Activated naive CD8-positive, alpha-beta T cell treated with anti-CD3 and anti-CD28 coated beads, Interleukin-2, amount 50 U/mL, for 24 hours (primary cell): ENCODE measurements around the gene WAPL.
A peak's percentile ranks its signal among the peaks of the same experiment; 100 is the strongest.
"Not testable (repeated sequence)": the region's sequence is repeated elsewhere in the genome, so short reads cannot be mapped to it uniquely, and the experiment has no call there.

Source experiments
- ATAC-seq: fragments of 150-1000 bp; cut with Tn5 transposase; one replicate; pipeline ENCODE4 v1.10.0; 2021
- DNase-seq: peaks from one replicate; pipeline ENCODE4 v3.0.0; 2021
- H3K27ac Mint-ChIP-seq: one replicate; pipeline ENCODE4 v1.8.0; 2021; ENCODE audit warnings: mild to moderate bottlenecking, mixed read lengths
- H3K27me3 Mint-ChIP-seq: one replicate; pipeline ENCODE4 v1.8.0; 2021; ENCODE audit warnings: mixed read lengths
- H3K36me3 Mint-ChIP-seq: one replicate; pipeline ENCODE4 v1.8.0; 2021; ENCODE audit warnings: low read depth, mixed read lengths
- H3K4me1 Mint-ChIP-seq: one replicate; pipeline ENCODE4 v1.8.0; 2021; ENCODE audit warnings: mixed read lengths
- H3K4me3 Mint-ChIP-seq: one replicate; pipeline ENCODE4 v1.8.0; 2021; ENCODE audit warnings: mild to moderate bottlenecking, moderate library complexity, mixed read lengths
- H3K9me3 Mint-ChIP-seq: one replicate; pipeline ENCODE4 v1.8.0; 2021; ENCODE audit warnings: mixed read lengths

The WAPL gene

GRCh38 chr10:86521678-86522509 is at the start of gene WAPL:
WAPL (minus strand) TSS chr10:86521792; CDS start chr10:86518069, 3,723 bp downstream.
- H3K4me3 Mint-ChIP-seq = peak within 1 kb of the TSS; percentile 89
- DNase-seq = peak; percentile 95
- H3K36me3 Mint-ChIP-seq = peaks cover 30% of the 10 kb centered on the region
- H3K27me3 Mint-ChIP-seq = no peaks in the 10 kb centered on the region
- peaks cover 65% of the 10 kb centered on the region for H3K4me1 Mint-ChIP-seq
- H3K9me3 Mint-ChIP-seq = no peaks in the 10 kb centered on the region
- peak within 1 kb of the TSS; percentile 89 for H3K27ac Mint-ChIP-seq
- peak; percentile 96 for ATAC-seq

GRCh38 chr10:86569335-86569734 is 47.7 kb upstream of the WAPL start:
- Mint-ChIP-seq H3K27me3 (peaks cover 2% of the 10 kb centered on the region), H3K36me3 (no peaks in the 10 kb centered on the region), H3K4me1 (no peaks in the 10 kb centered on the region), H3K4me3 (no peak overlapping the region), H3K9me3 (peaks cover 4% of the 10 kb centered on the region), H3K27ac (no peak overlapping the region)
- DNase-seq = no peak
- no peak for ATAC-seq

- DNase-seq, H3K27ac Mint-ChIP-seq, H3K4me3 Mint-ChIP-seq, H3K27me3 Mint-ChIP-seq, ATAC-seq, H3K36me3 Mint-ChIP-seq, H3K4me1 Mint-ChIP-seq, H3K9me3 Mint-ChIP-seq: not testable (repeated sequence)
Observed at GRCh38 chr10:86566518-86566917, 44.9 kb upstream of the WAPL start.

- not testable (repeated sequence) for H3K36me3 Mint-ChIP-seq, H3K4me3 Mint-ChIP-seq, H3K4me1 Mint-ChIP-seq, H3K9me3 Mint-ChIP-seq, ATAC-seq, DNase-seq, H3K27me3 Mint-ChIP-seq, H3K27ac Mint-ChIP-seq
Observed at GRCh38 chr10:86563338-86563737, 41.7 kb upstream of the WAPL start.

- not testable (repeated sequence) for H3K36me3 Mint-ChIP-seq, H3K27me3 Mint-ChIP-seq, H3K4me3 Mint-ChIP-seq, ATAC-seq, H3K9me3 Mint-ChIP-seq, H3K27ac Mint-ChIP-seq, H3K4me1 Mint-ChIP-seq, DNase-seq
Observed at GRCh38 chr10:86558695-86559094, 37.1 kb upstream of the WAPL start.

- Mint-ChIP-seq H3K4me3 (no peak overlapping the region), H3K36me3 (no peaks in the 10 kb centered on the region), H3K27me3 (peaks cover 2% of the 10 kb centered on the region), H3K9me3 (no peaks in the 10 kb centered on the region), H3K27ac (no peak overlapping the region), H3K4me1 (no peaks in the 10 kb centered on the region)
- DNase-seq = no peak
- no peak for ATAC-seq
Observed at GRCh38 chr10:86556933-86557649, 35.5 kb upstream of the WAPL start.

GRCh38 chr10:86556532-86556931 is 34.9 kb upstream of the WAPL start:
- H3K36me3 Mint-ChIP-seq = no peaks in the 10 kb centered on the region
- H3K4me3 Mint-ChIP-seq = no peak overlapping the region
- H3K27ac Mint-ChIP-seq = no peak overlapping the region
- no peak for ATAC-seq
- H3K27me3 Mint-ChIP-seq = peaks cover 2% of the 10 kb centered on the region
- H3K4me1 Mint-ChIP-seq = no peaks in the 10 kb centered on the region
- no peak for DNase-seq
- H3K9me3 Mint-ChIP-seq = no peaks in the 10 kb centered on the region

GRCh38 chr10:86553639-86554038 is 32.0 kb upstream of the WAPL start:
- H3K9me3 Mint-ChIP-seq = no peaks in the 10 kb centered on the region
- DNase-seq (no peak), ATAC-seq (no peak)
- H3K27me3 Mint-ChIP-seq = peaks cover 2% of the 10 kb centered on the region
- H3K27ac Mint-ChIP-seq = no peak overlapping the region
- no peaks in the 10 kb centered on the region for H3K4me1 Mint-ChIP-seq
- no peak overlapping the region for H3K4me3 Mint-ChIP-seq
- H3K36me3 Mint-ChIP-seq = no peaks in the 10 kb centered on the region

- Mint-ChIP-seq H3K9me3 (peaks cover 1% of the 10 kb centered on the region), H3K27me3 (peaks cover 2% of the 10 kb centered on the region), H3K36me3 (no peaks in the 10 kb centered on the region), H3K4me3 (no peak overlapping the region), H3K27ac (no peak overlapping the region), H3K4me1 (no peaks in the 10 kb centered on the region)
- no peak for ATAC-seq
- no peak for DNase-seq
Observed at GRCh38 chr10:86553213-86553612, 31.6 kb upstream of the WAPL start.

GRCh38 chr10:86547296-86547695 is 25.7 kb upstream of the WAPL start:
- ATAC-seq (no peak), DNase-seq (no peak)
- H3K27ac Mint-ChIP-seq = no peak overlapping the region
- H3K4me1 Mint-ChIP-seq = no peaks in the 10 kb centered on the region
- peaks cover 5% of the 10 kb centered on the region for H3K9me3 Mint-ChIP-seq
- no peaks in the 10 kb centered on the region for H3K36me3 Mint-ChIP-seq
- H3K27me3 Mint-ChIP-seq = no peaks in the 10 kb centered on the region
- H3K4me3 Mint-ChIP-seq = no peak overlapping the region

GRCh38 chr10:86545101-86545500 is 23.5 kb upstream of the WAPL start:
- no peaks in the 10 kb centered on the region for H3K4me1 Mint-ChIP-seq
- peaks cover 5% of the 10 kb centered on the region for H3K9me3 Mint-ChIP-seq
- DNase-seq (no peak), ATAC-seq (no peak)
- H3K27ac Mint-ChIP-seq = no peak overlapping the region
- no peak overlapping the region for H3K4me3 Mint-ChIP-seq
- no peaks in the 10 kb centered on the region for H3K27me3 Mint-ChIP-seq
- H3K36me3 Mint-ChIP-seq = no peaks in the 10 kb centered on the region

- no peaks in the 10 kb centered on the region for H3K27me3 Mint-ChIP-seq
Observed at GRCh38 chr10:86540016-86540415, 18.4 kb upstream of the WAPL start.

GRCh38 chr10:86538547-86538946 is 17.0 kb upstream of the WAPL start:
- Mint-ChIP-seq H3K4me3 (no peak overlapping the region), H3K9me3 (peaks cover 5% of the 10 kb centered on the region), H3K4me1 (peaks cover 17% of the 10 kb centered on the region), H3K27ac (no peak overlapping the region), H3K36me3 (peaks cover 2% of the 10 kb centered on the region), H3K27me3 (no peaks in the 10 kb centered on the region)
- no peak for DNase-seq
- no peak for ATAC-seq

More at GRCh38 chr10:86540016-86540415, 18.4 kb upstream of the WAPL start:
- Mint-ChIP-seq H3K9me3 (peaks cover 5% of the 10 kb centered on the region), H3K4me3 (no peak overlapping the region), H3K36me3 (peaks cover 2% of the 10 kb centered on the region), H3K4me1 (peaks cover 17% of the 10 kb centered on the region), H3K27ac (no peak overlapping the region)
- DNase-seq = no peak
- no peak for ATAC-seq

- H3K36me3 Mint-ChIP-seq, DNase-seq, H3K27ac Mint-ChIP-seq, ATAC-seq, H3K9me3 Mint-ChIP-seq, H3K27me3 Mint-ChIP-seq, H3K4me3 Mint-ChIP-seq: not testable (repeated sequence)
- H3K4me1 Mint-ChIP-seq = peaks cover 17% of the 10 kb centered on the region
Observed at GRCh38 chr10:86538040-86538439, 16.4 kb upstream of the WAPL start.

GRCh38 chr10:86536294-86536861 is 14.8 kb upstream of the WAPL start:
- Mint-ChIP-seq H3K27me3 (no peaks in the 10 kb centered on the region), H3K36me3 (peaks cover 2% of the 10 kb centered on the region), H3K27ac (peak overlapping the region; percentile 73), H3K9me3 (peaks cover 5% of the 10 kb centered on the region), H3K4me3 (peak overlapping the region; percentile 55), H3K4me1 (peaks cover 17% of the 10 kb centered on the region)
- DNase-seq = peak; percentile 53
- ATAC-seq = peak; percentile 67
